ENCODE measurements around the gene COLEC11.

Gene COLEC11

GRCh38 chr2:3604991-3605961 is 10.4 kb downstream of the COLEC11 start:
- TF ChIP-seq CTCF (IDR thresholded peaks at IDR 0.05), result no peak

- TF ChIP-seq CTCF (IDR thresholded peaks at IDR 0.05), result no peak
Measured at GRCh38 chr2:3606028-3606369, 11.1 kb downstream of the COLEC11 start.

GRCh38 chr2:3606370-3607201 is 11.7 kb downstream of the COLEC11 start:
- no peak for TF ChIP-seq CTCF (IDR thresholded peaks at IDR 0.05)

- TF ChIP-seq CTCF (IDR thresholded peaks at IDR 0.05), result no peak
Measured at GRCh38 chr2:3608373-3609278, 13.7 kb downstream of the COLEC11 start.

GRCh38 chr2:3610415-3610814 is 15.5 kb downstream of the COLEC11 start:
- TF ChIP-seq CTCF (IDR thresholded peaks at IDR 0.05), result no peak

GRCh38 chr2:3610881-3611505 is 16.1 kb downstream of the COLEC11 start:
- no peak for TF ChIP-seq CTCF (IDR thresholded peaks at IDR 0.05)

Measured in LNCAP (cell line).